Measurements from ENCODE around the gene GAGE10. TPM values are rescaled to one million over a fixed set of nuclear protein-coding genes. Genes with fewer than 3 reads are reported as not detected.

GAGE10 gene
- total and polyA plus RNA-seq, 5 donors from 2014 or later, result not detected

DNA sequence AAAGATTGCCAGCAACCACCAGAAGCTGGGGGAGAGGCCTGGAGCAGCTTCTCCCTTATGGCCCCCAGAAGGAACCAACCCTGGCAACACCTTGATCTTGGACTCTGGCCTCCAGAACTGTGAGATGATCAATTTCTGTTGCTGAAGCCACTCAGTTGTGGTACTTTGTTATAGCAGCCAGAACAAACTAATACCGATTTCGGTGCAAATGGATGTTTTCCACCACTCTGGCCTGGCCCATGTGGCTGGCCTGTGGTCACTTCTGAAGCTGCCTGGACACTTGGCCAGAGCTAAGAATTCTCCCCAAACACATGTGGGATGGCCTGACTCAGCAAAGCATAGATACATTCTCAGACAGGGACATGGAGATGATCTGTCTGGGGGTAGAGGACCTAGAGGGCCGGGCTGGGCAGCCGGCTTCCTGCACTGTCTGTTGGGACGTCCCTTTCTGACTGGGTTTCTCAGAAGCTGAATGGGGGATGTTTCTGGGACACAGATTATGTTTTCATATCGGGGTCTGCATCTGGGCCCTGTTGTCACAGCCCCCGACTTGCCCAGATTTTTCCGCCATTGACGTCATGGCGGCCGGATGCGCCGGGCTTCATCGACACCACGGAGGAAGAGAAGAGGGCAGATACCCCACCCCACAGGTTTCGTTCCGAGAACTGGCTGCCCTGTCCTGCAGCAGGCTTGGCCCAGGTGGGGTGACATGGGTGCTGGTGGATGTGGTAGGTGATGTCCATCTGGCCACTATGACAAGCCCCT lies 43.0 kb upstream of the GAGE10 start:
- ATAC-seq (ENCODE audit: low read depth in 2 of 2) (peak; percentile 41 to 45), DNase-seq (peak; percentile 45 to 90 (median 54))
- Mint-ChIP-seq H3K9me3 (peaks cover 0 to 2% (median 0%) of the 10 kb centered on the region in 7 donors), H3K4me3 (peak overlapping the region; percentile 96 to 100 (median 100)), H3K27me3 (no peaks in the 10 kb centered on the region), H3K4me1 (peaks cover 0 to 56% (median 17%) of the 10 kb centered on the region in 4 donors), H3K36me3 (peaks cover 50% of the 10 kb centered on the region), H3K27ac (peak overlapping the region; percentile 95 to 99 (median 97))
- Histone ChIP-seq H3K36me3 (ENCODE audit: control insufficient read depth, insufficient read depth, low read length) (peaks cover 18% of the 10 kb centered on the region), H3K4me3 (ENCODE audit: low read depth, low read length) (peak overlapping the region; percentile 98), H3K4me1 (ENCODE audit: control insufficient read depth, insufficient read depth, low read length, poor library complexity, severe bottlenecking) (peaks cover 63% of the 10 kb centered on the region), H3K9me3 (ENCODE audit: control insufficient read depth in 2 of 2, low read length in 2 of 2) (no peaks in the 10 kb centered on the region), H3K27me3 (ENCODE audit: control insufficient read depth, insufficient read depth, low read length) (no peaks in the 10 kb centered on the region), H3K27ac (ENCODE audit: insufficient read depth, low read length, poor library complexity, severe bottlenecking) (peak overlapping the region; percentile 81)

DNA sequence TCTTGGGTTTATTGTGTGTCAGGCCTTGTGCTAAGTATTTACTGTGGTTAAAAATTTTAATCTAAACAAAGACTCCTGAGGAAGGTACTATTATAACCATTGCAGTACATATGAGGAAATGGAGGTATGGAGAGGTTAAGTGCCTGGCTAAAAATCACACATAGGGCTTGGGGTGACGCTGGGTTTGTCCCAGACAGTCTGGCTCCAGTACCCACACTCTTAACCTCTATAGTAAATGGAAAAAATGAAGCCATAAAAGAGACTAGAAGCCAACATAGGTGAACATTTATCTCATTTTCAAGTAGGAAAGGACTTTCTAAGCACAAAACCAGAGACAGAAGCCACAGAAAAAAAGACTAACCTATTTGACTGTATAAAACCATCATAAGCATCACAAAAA lies 40.8 kb upstream of the GAGE10 start:
- Mint-ChIP-seq H3K27ac (peak overlapping the region; percentile 85 to 97 (median 95)), H3K9me3 (peaks cover 0 to 2% (median 0%) of the 10 kb centered on the region in 7 donors)
- H3K9me3 ChIP-seq (ENCODE audit: control insufficient read depth in 2 of 2, low read length in 2 of 2), result no peaks in the 10 kb centered on the region

DNA sequence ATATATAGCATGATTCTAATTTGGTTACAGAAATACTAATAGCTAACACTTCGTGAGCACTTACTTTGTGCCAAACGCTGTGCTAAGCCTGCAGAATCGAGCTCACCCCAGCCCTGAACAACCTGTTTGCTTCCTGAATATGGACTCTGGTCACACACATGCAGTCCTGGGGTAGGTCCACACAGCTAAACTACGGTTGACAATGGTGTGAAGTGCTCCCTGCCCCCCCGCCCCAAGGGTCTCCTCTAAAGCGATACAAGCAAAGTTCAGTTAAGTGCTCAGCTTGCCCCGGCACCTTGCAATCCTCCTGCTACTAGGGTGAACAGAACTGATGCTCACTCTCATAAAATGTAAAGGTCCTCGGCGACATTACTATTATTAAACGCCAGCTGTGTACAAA lies 39.8 kb upstream of the GAGE10 start:
- H3K4me3 Mint-ChIP-seq, result peak overlapping the region; percentile 96 to 100 (median 100)
- peaks cover 0 to 58% (median 25%) of the 10 kb centered on the region in 4 donors for H3K4me1 Mint-ChIP-seq

More for the DNA sequence above, 40.8 kb upstream of the GAGE10 start:
- Mint-ChIP-seq H3K27me3 (no peaks in the 10 kb centered on the region), H3K4me3 (peak overlapping the region; percentile 96 to 100 (median 100)), H3K36me3 (peaks cover 50% of the 10 kb centered on the region), H3K4me1 (peaks cover 0 to 57% (median 20%) of the 10 kb centered on the region in 4 donors)
- Histone ChIP-seq H3K4me3 (ENCODE audit: low read depth, low read length) (peak overlapping the region; percentile 98), H3K27ac (ENCODE audit: insufficient read depth, low read length, poor library complexity, severe bottlenecking) (peak overlapping the region; percentile 81), H3K4me1 (ENCODE audit: control insufficient read depth, insufficient read depth, low read length, poor library complexity, severe bottlenecking) (peaks cover 68% of the 10 kb centered on the region), H3K27me3 (ENCODE audit: control insufficient read depth, insufficient read depth, low read length) (no peaks in the 10 kb centered on the region), H3K36me3 (ENCODE audit: control insufficient read depth, insufficient read depth, low read length) (peaks cover under 1% of the 10 kb centered on the region)
- ATAC-seq (ENCODE audit: low read depth in 2 of 2) (no peak), DNase-seq (peak in 1 of 3 donors; percentile 42)

DNA sequence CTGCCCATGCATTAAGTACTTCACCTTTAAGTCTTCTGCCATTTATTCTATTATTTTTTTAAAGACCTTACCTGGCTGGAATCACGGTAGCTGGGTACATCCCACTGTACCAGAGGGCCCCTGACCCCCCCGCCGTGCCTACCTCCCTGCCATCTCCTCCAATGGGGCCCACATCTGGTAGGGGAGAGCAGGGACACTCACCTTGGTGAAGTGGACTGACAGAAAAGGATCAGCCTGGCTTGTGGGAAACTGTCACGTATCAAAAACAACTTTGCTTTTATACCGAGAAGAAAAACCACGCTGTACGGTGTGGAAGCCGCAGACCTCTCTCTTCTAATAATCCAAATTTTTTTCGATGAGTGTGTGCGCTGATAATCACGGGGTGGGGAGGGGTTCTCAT lies 39.0 kb upstream of the GAGE10 start, which contains the start of gene FOXP3:
TSS of gene FOXP3 (minus strand) at position 251 of the 400 bp plus-strand sequence. CDS start 6,205 bp downstream, outside the sequence.
- Histone ChIP-seq H3K27me3 (ENCODE audit: control insufficient read depth, insufficient read depth, low read length) (no peaks in the 10 kb centered on the region), H3K4me3 (ENCODE audit: low read depth, low read length) (peak within 1 kb of the TSS; percentile 98), H3K4me1 (ENCODE audit: control insufficient read depth, insufficient read depth, low read length, poor library complexity, severe bottlenecking) (peaks cover 59% of the 10 kb centered on the region), H3K36me3 (ENCODE audit: control insufficient read depth, insufficient read depth, low read length) (no peaks in the 10 kb centered on the region), H3K27ac (ENCODE audit: insufficient read depth, low read length, poor library complexity, severe bottlenecking) (peak within 1 kb of the TSS; percentile 97), H3K9me3 (ENCODE audit: control insufficient read depth in 2 of 2, low read length in 2 of 2) (no peaks in the 10 kb centered on the region)
- no peak for ATAC-seq (ENCODE audit: low read depth in 2 of 2)
- peak within 1 kb of the TSS; percentile 96 to 99 (median 98) for H3K27ac Mint-ChIP-seq
- H3K4me3 Mint-ChIP-seq, result peak within 1 kb of the TSS; percentile 96 to 100 (median 100)
- H3K36me3 Mint-ChIP-seq, result peaks cover 39% of the 10 kb centered on the region
- DNase-seq, result peak in 2 of 3 donors; percentile 29 to 74
- H3K9me3 Mint-ChIP-seq, result peaks cover 0 to 2% (median 0%) of the 10 kb centered on the region in 7 donors
- no peaks in the 10 kb centered on the region for H3K27me3 Mint-ChIP-seq
- peaks cover 0 to 53% (median 19%) of the 10 kb centered on the region in 4 donors for H3K4me1 Mint-ChIP-seq

More for the DNA sequence above, 39.8 kb upstream of the GAGE10 start:
- Histone ChIP-seq H3K4me1 (ENCODE audit: control insufficient read depth, insufficient read depth, low read length, poor library complexity, severe bottlenecking) (peaks cover 66% of the 10 kb centered on the region), H3K4me3 (ENCODE audit: low read depth, low read length) (peak overlapping the region; percentile 98), H3K36me3 (ENCODE audit: control insufficient read depth, insufficient read depth, low read length) (no peaks in the 10 kb centered on the region), H3K27me3 (ENCODE audit: control insufficient read depth, insufficient read depth, low read length) (no peaks in the 10 kb centered on the region), H3K27ac (ENCODE audit: insufficient read depth, low read length, poor library complexity, severe bottlenecking) (peak overlapping the region; percentile 97), H3K9me3 (ENCODE audit: control insufficient read depth in 2 of 2, low read length in 2 of 2) (no peaks in the 10 kb centered on the region)
- Mint-ChIP-seq H3K9me3 (peaks cover 0 to 2% (median 0%) of the 10 kb centered on the region in 7 donors), H3K36me3 (peaks cover 47% of the 10 kb centered on the region), H3K27ac (peak overlapping the region; percentile 96 to 97 (median 97)), H3K27me3 (no peaks in the 10 kb centered on the region)
- ATAC-seq (ENCODE audit: low read depth in 2 of 2) (no peak), DNase-seq (peak in 1 of 3 donors; percentile 64)

DNA sequence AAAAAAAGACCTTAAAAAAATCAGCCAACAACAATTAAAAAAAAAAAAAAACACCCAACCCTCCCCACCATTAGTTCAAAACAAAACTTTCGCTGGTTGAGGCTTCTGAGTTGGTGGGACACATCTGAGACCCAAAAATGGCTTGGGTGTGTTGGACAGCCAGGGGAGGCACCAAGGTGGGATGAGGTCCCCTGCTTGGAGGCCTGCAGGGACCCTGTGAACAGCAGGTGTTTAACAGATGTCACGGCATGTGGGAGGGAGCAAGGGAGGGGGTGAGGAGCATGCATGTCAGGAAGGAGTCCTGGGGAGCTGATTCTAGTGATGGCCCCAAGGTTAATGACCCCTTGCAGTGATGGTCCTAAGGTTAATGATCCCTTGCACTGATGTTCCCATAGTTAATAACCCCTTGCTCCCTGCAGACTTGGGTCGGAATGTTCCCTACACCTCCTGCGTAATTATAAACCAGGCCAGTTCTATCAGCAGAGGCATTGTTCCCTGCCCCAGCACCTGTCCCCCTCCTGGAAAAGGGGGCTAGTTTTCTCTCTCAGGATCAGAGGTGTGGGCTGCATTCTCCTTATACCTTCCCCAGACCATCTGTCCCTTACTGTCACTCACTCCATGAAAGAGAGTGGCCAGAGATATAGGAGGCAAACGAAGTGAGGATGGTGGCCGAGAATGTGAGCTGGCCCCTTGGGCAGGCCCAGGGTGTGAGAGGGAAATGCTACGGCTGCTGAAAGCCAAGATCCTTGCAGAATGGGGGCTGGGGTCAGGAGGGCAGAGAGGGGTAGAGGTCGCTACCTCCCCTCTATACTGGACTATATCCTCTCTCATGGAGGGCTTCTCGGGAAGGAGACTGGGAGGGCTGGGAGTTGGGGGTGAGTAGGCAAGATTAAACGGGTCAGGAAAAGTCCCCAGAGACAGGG lies 36.7 kb upstream of the GAGE10 start:
- H3K27ac Mint-ChIP-seq, result peak overlapping the region; percentile 76 to 100 (median 99)
- ATAC-seq (ENCODE audit: low read depth in 2 of 2), result no peak
- Histone ChIP-seq H3K4me3 (ENCODE audit: low read depth, low read length) (peak overlapping the region; percentile 40), H3K36me3 (ENCODE audit: control insufficient read depth, insufficient read depth, low read length) (no peaks in the 10 kb centered on the region), H3K4me1 (ENCODE audit: control insufficient read depth, insufficient read depth, low read length, poor library complexity, severe bottlenecking) (peaks cover 53% of the 10 kb centered on the region), H3K27me3 (ENCODE audit: control insufficient read depth, insufficient read depth, low read length) (no peaks in the 10 kb centered on the region), H3K9me3 (ENCODE audit: control insufficient read depth in 2 of 2, low read length in 2 of 2) (no peaks in the 10 kb centered on the region), H3K27ac (ENCODE audit: insufficient read depth, low read length, poor library complexity, severe bottlenecking) (peak overlapping the region; percentile 97)
- no peaks in the 10 kb centered on the region for H3K9me3 Mint-ChIP-seq
- H3K4me3 Mint-ChIP-seq, result peak overlapping the region; percentile 89 to 100 (median 98)
- peaks cover 23% of the 10 kb centered on the region for H3K36me3 Mint-ChIP-seq
- H3K4me1 Mint-ChIP-seq, result peaks cover 0 to 50% (median 11%) of the 10 kb centered on the region in 4 donors
- H3K27me3 Mint-ChIP-seq, result no peaks in the 10 kb centered on the region
- peak in 1 of 3 donors; percentile 71 for DNase-seq

DNA sequence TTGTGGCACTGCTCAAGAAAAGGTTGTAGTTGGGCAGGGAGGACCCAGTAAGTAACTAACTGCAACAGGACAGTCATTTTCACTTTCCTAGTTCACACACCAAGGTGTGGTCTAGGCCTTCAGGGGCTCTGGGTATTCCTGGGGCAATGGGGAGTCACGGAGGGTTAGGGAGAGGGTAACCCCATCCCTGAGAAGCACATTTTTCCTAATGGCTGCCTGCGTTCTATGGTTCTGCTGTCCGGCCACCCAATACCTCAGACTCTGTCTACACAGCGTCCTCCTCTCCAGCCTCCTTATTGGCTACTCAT lies 34.8 kb upstream of the GAGE10 start:
- no peaks in the 10 kb centered on the region for H3K9me3 ChIP-seq (ENCODE audit: control insufficient read depth in 2 of 2, low read length in 2 of 2)
- Mint-ChIP-seq H3K9me3 (no peaks in the 10 kb centered on the region), H3K27ac (peak overlapping the region; percentile 98 to 100 (median 99)), H3K36me3 (peaks cover 9% of the 10 kb centered on the region), H3K27me3 (no peaks in the 10 kb centered on the region), H3K4me3 (peak overlapping the region; percentile 89 to 100 (median 96)), H3K4me1 (peaks cover 0 to 64% (median 20%) of the 10 kb centered on the region in 4 donors)
- H3K4me1 ChIP-seq (ENCODE audit: control insufficient read depth, insufficient read depth, low read length, poor library complexity, severe bottlenecking), result peaks cover 65% of the 10 kb centered on the region
- DNase-seq (no peak), ATAC-seq (ENCODE audit: low read depth in 2 of 2) (no peak)
- H3K36me3 ChIP-seq (ENCODE audit: control insufficient read depth, insufficient read depth, low read length), result no peaks in the 10 kb centered on the region
- H3K27me3 ChIP-seq (ENCODE audit: control insufficient read depth, insufficient read depth, low read length), result no peaks in the 10 kb centered on the region
- H3K27ac ChIP-seq (ENCODE audit: insufficient read depth, low read length, poor library complexity, severe bottlenecking), result peak overlapping the region; percentile 97
- peak overlapping the region; percentile 85 for H3K4me3 ChIP-seq (ENCODE audit: low read depth, low read length)

DNA sequence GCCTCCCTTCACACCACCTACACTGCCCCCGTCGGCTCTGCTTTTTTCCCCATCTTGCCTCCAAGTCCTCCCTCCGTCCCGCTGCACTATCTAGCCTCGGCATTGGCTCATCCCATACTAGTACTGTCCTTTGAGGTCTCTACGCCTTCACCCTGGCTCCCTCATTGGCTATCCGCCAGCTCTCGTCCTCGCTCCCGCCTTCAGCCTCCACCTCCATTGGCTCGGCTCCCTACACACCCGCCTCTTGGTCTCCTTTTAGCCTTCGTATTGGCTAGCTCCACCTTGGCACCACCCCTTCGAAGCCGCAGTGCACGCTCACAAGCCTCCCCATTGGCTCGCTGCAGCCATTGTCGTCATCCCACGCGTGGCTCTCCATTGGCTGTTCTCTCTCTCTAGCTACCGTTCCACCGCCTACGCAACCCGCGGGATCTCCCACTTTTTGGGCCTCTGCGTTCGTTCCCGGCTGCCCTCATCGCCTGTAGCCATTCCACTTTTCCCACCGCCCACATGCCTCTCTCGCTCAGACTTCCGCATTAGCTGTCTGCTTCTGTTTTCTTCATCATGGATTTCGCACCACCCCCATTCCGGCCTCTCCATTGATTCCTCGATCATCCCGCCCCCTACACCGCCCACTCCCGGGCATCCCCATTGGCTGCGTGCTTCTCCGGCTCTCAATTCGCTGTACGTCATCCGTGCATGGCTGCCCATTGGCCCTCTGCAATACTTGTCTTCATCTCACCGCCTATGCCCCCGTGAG lies 34.3 kb upstream of the GAGE10 start:
- H3K4me1 Mint-ChIP-seq, result peaks cover 0 to 70% (median 20%) of the 10 kb centered on the region in 4 donors
- no peaks in the 10 kb centered on the region for H3K9me3 ChIP-seq (ENCODE audit: control insufficient read depth in 2 of 2, low read length in 2 of 2)
- DNase-seq (peak; percentile 92 to 97 (median 95)), ATAC-seq (ENCODE audit: low read depth in 2 of 2) (peak; percentile 75)
- no peaks in the 10 kb centered on the region for H3K36me3 ChIP-seq (ENCODE audit: control insufficient read depth, insufficient read depth, low read length)
- H3K4me3 Mint-ChIP-seq, result peak overlapping the region; percentile 89 to 100 (median 96)
- H3K27ac Mint-ChIP-seq, result peak overlapping the region; percentile 98 to 100 (median 99)
- no peaks in the 10 kb centered on the region for H3K27me3 Mint-ChIP-seq
- peaks cover 70% of the 10 kb centered on the region for H3K4me1 ChIP-seq (ENCODE audit: control insufficient read depth, insufficient read depth, low read length, poor library complexity, severe bottlenecking)
- peak overlapping the region; percentile 85 for H3K4me3 ChIP-seq (ENCODE audit: low read depth, low read length)
- H3K27me3 ChIP-seq (ENCODE audit: control insufficient read depth, insufficient read depth, low read length), result no peaks in the 10 kb centered on the region
- H3K36me3 Mint-ChIP-seq, result peaks cover 4% of the 10 kb centered on the region
- H3K9me3 Mint-ChIP-seq, result no peaks in the 10 kb centered on the region
- peak overlapping the region; percentile 97 for H3K27ac ChIP-seq (ENCODE audit: insufficient read depth, low read length, poor library complexity, severe bottlenecking)
